SK-N-SH (cell line): ENCODE results near the gene NFKBIA.

Experiments used
- CTCF ChIP-seq: fragments of 200-600 bp; sonication (generic); IDR thresholded peaks from 2 replicates; pipeline ENCODE4 v1.6.1; 2017; ENCODE audit warnings: antibody characterized with exemption, mild to moderate bottlenecking, moderate library complexity
- EP300 ChIP-seq, 2 experiments: IDR thresholded peaks; 2 replicates each; pipeline versions ENCODE4 v1.4.0 to v1.6.1; 2012; ENCODE audit warnings: borderline replicate concordance in 1 of 2, low read depth in 1 of 2, low read length in 1 of 2
- FOSL2 ChIP-seq: IDR thresholded peaks from 2 replicates; pipeline ENCODE4 v1.4.0; 2012; ENCODE audit warnings: low read depth, mild to moderate bottlenecking, moderate library complexity, borderline replicate concordance
- GATA2 ChIP-seq: sonication (generic); formaldehyde crosslinking; IDR thresholded peaks from 2 replicates; pipeline ENCODE4 v1.5.0; 2020; ENCODE audit warnings: mild to moderate bottlenecking, missing genetic modification reagents
- MAX ChIP-seq: IDR thresholded peaks from 2 replicates; pipeline ENCODE4 v1.4.0; 2012; ENCODE audit warnings: low read depth
- MXI1 ChIP-seq: IDR thresholded peaks from 2 replicates; pipeline ENCODE4 v1.6.1; 2012; ENCODE audit warnings: mild to moderate bottlenecking, low read depth, low read length, improper control_type of control experiment
- NFIC ChIP-seq: IDR thresholded peaks from 2 replicates; pipeline ENCODE4 v1.4.0; 2012; ENCODE audit warnings: borderline replicate concordance
- RAD21 ChIP-seq: IDR thresholded peaks from 2 replicates; pipeline ENCODE4 v1.6.1; 2012; ENCODE audit warnings: mild to moderate bottlenecking, low read length
- RFX5 ChIP-seq: IDR thresholded peaks from 2 replicates; pipeline ENCODE4 v1.6.1; 2012; ENCODE audit warnings: mild to moderate bottlenecking, improper control_type of control experiment, low read length
- SIN3A ChIP-seq: IDR thresholded peaks from 2 replicates; pipeline ENCODE4 v1.6.1; 2012; ENCODE audit warnings: low read depth, mild to moderate bottlenecking, low read length, moderate library complexity, borderline replicate concordance
- TAF1 ChIP-seq: IDR thresholded peaks from 2 replicates; pipeline ENCODE4 v1.6.1; 2012; ENCODE audit warnings: low read depth, mild to moderate bottlenecking, low read length, moderate library complexity, borderline replicate concordance
- USF2 ChIP-seq: fragments of 150-350 bp; IDR thresholded peaks from 2 replicates; pipeline ENCODE4 v1.6.1; 2017; ENCODE audit warnings: antibody characterized with exemption, low read length, low read depth, borderline replicate concordance
- ZBTB33 ChIP-seq: IDR thresholded peaks from 2 replicates; pipeline ENCODE4 v1.4.0; 2012; ENCODE audit warnings: low read depth, borderline replicate concordance

GRCh38 chr14:35429951-35430350 is 25.4 kb upstream of the NFKBIA start:
- no peak for TF ChIP-seq CTCF
- TF ChIP-seq RFX5 = no peak
- TF ChIP-seq GATA2 (CRISPR knock-in tag) = no peak
- TF ChIP-seq MAX = no peak
- TF ChIP-seq ZBTB33 = no peak
- no peak for TF ChIP-seq RAD21
- no peak for TF ChIP-seq FOSL2
- no peak for TF ChIP-seq MXI1
- TF ChIP-seq TAF1 = no peak
- no peak for TF ChIP-seq EP300 (IDR thresholded peaks at IDR 0.05; ENCODE audit: borderline replicate concordance in 1 of 2, low read depth in 1 of 2, low read length in 1 of 2)
- TF ChIP-seq NFIC = no peak
- no peak for TF ChIP-seq SIN3A
- no peak for TF ChIP-seq USF2
